WTC11 (cell line): ENCODE data around the gene IL21R. TPM values are rescaled to one million over a fixed set of nuclear protein-coding genes. Genes with fewer than 3 reads are reported as not detected.

ENCODE experiments used
- ATAC-seq: fragments of 200-7000 bp; cut with Tn5 transposase; 2 replicates; pipeline ENCODE4 v1.10.0; 2021; ENCODE audit warnings: mild to moderate bottlenecking, moderate library complexity
- CTCF ChIA-PET: fragments of 300-600 bp; sonication (Branson Sonifier 250); formaldehyde crosslinking; loops from one replicate; lab custom pipeline; 2021; ENCODE audit warnings: antibody characterized with exemption; lab: Charles Lee
- POLR2A ChIA-PET: fragments of 350-600 bp; sonication (Branson Sonifier 250); formaldehyde crosslinking; loops from one replicate; lab custom pipeline; 2021; ENCODE audit warnings: antibody characterized with exemption; lab: Charles Lee
- DNase-seq: peaks from one replicate; pipeline ENCODE4 v3.0.0; 2021; ENCODE audit warnings: low spot score
- H3K27ac Mint-ChIP-seq: 2 replicates; pipeline ENCODE4 v1.8.0; 2021; ENCODE audit warnings: mixed read lengths
- H3K27me3 Mint-ChIP-seq: 2 replicates; pipeline ENCODE4 v1.8.0; 2021; ENCODE audit warnings: low read depth, mild to moderate bottlenecking, moderate library complexity, mixed read lengths
- H3K36me3 Mint-ChIP-seq: 2 replicates; pipeline ENCODE4 v1.8.0; 2021; ENCODE audit warnings: mixed read lengths
- H3K4me1 Mint-ChIP-seq: 2 replicates; pipeline ENCODE4 v1.8.0; 2022; ENCODE audit warnings: mixed read lengths
- H3K4me3 Mint-ChIP-seq: 2 replicates; pipeline ENCODE4 v1.8.0; 2021; ENCODE audit warnings: mild to moderate bottlenecking, moderate library complexity, mixed read lengths
- H3K9me3 Mint-ChIP-seq: 2 replicates; pipeline ENCODE4 v1.8.0; 2021; ENCODE audit warnings: mixed read lengths
- ARID4B ChIP-seq: sonication (generic); formaldehyde crosslinking; IDR thresholded peaks from 2 replicates; pipeline ENCODE4 v1.8.0; 2023; ENCODE audit warnings: missing genetic modification reagents, mild to moderate bottlenecking, borderline replicate concordance
- ATF2 ChIP-seq: sonication (generic); formaldehyde crosslinking; IDR thresholded peaks from 2 replicates; pipeline ENCODE4 v1.8.1; 2022; ENCODE audit warnings: low read depth, missing genetic modification reagents, borderline replicate concordance
- ATF3 ChIP-seq: sonication (generic); formaldehyde crosslinking; conservative IDR thresholded peaks from 2 replicates; pipeline ENCODE4 v1.8.1; 2022; ENCODE audit warnings: mild to moderate bottlenecking, missing genetic modification reagents
- E2F5 ChIP-seq: sonication (generic); formaldehyde crosslinking; IDR thresholded peaks from 2 replicates; pipeline ENCODE4 v1.8.1; 2022; ENCODE audit warnings: mild to moderate bottlenecking, moderate library complexity, missing genetic modification reagents
- ERG ChIP-seq: fragments of 250-450 bp; sonication (Bioruptor Pico); IDR thresholded peaks from 2 replicates; pipeline ENCODE4 v1.8.0; 2021; ENCODE audit warnings: mild to moderate bottlenecking
- FOXJ3 ChIP-seq: sonication (generic); formaldehyde crosslinking; IDR thresholded peaks from 2 replicates; pipeline ENCODE4 v1.9.0; 2021; ENCODE audit warnings: missing genetic modification reagents, mild to moderate bottlenecking, borderline replicate concordance
- HMGXB4 ChIP-seq: sonication (generic); formaldehyde crosslinking; IDR thresholded peaks from 2 replicates; pipeline ENCODE4 v1.8.1; 2023; ENCODE audit warnings: mild to moderate bottlenecking, moderate library complexity, missing genetic modification reagents
- IRF2 ChIP-seq: sonication (generic); formaldehyde crosslinking; IDR thresholded peaks from 2 replicates; pipeline ENCODE4 v1.8.0; 2022; ENCODE audit warnings: low read depth, missing genetic modification reagents, borderline replicate concordance
- PREB ChIP-seq: sonication (generic); formaldehyde crosslinking; IDR thresholded peaks from 2 replicates; pipeline ENCODE4 v1.8.1; 2022; ENCODE audit warnings: mild to moderate bottlenecking, missing genetic modification reagents, moderate library complexity, borderline replicate concordance
- PRRX2 ChIP-seq: fragments of 250-450 bp; sonication (Bioruptor Pico); IDR thresholded peaks from 2 replicates; pipeline ENCODE4 v1.8.0; 2021; ENCODE audit warnings: mild to moderate bottlenecking
- RORB ChIP-seq: fragments of 250-450 bp; sonication (Bioruptor Pico); IDR thresholded peaks from 2 replicates; pipeline ENCODE4 v1.9.0; 2021; ENCODE audit warnings: mild to moderate bottlenecking
- TCF7 ChIP-seq: sonication (generic); formaldehyde crosslinking; IDR thresholded peaks from 2 replicates; pipeline ENCODE4 v1.8.0; 2022; ENCODE audit warnings: mild to moderate bottlenecking, low read depth, missing genetic modification reagents, moderate library complexity
- TEAD1 ChIP-seq: sonication (generic); formaldehyde crosslinking; IDR thresholded peaks from 2 replicates; pipeline ENCODE4 v1.8.0; 2022; ENCODE audit warnings: mild to moderate bottlenecking, missing genetic modification reagents
- ZNF121 ChIP-seq: sonication (generic); formaldehyde crosslinking; IDR thresholded peaks from 2 replicates; pipeline ENCODE4 v1.8.0; 2023; ENCODE audit warnings: missing genetic modification reagents
- ZNF423 ChIP-seq: fragments of 250-450 bp; sonication (Bioruptor Pico); IDR thresholded peaks from 2 replicates; pipeline ENCODE4 v2.1.2; 2022; ENCODE audit warnings: mild to moderate bottlenecking, moderate library complexity
- ZNF512 ChIP-seq: sonication (generic); formaldehyde crosslinking; IDR thresholded peaks from 2 replicates; pipeline ENCODE4 v1.8.1; 2022; ENCODE audit warnings: missing genetic modification reagents, borderline replicate concordance
- total RNA-seq: library from RNA; stranded (reverse); gene quantifications from 3 replicates; pipeline ENCODE4 v1.2.3, GENCODE V29; 2021

Gene IL21R
- total RNA-seq, 1 experiment from 2014 or later = 0.70 TPM

- no peaks in the 10 kb centered on the region for H3K27me3 Mint-ChIP-seq
- no peaks in the 10 kb centered on the region for H3K4me1 Mint-ChIP-seq
- TF ChIP-seq ZNF423 (CRISPR knock-in tag) (no peak), PRRX2 (CRISPR knock-in tag) (no peak), HMGXB4 (CRISPR knock-in tag) (no peak), ZNF512 (CRISPR knock-in tag) (no peak), PREB (CRISPR knock-in tag) (no peak), ZNF121 (no peak), FOXJ3 (CRISPR knock-in tag) (no peak), ARID4B (CRISPR knock-in tag) (no peak), ERG (CRISPR knock-in tag) (no peak), TEAD1 (CRISPR knock-in tag) (no peak), IRF2 (CRISPR knock-in tag) (no peak), ATF2 (CRISPR knock-in tag) (no peak), E2F5 (CRISPR knock-in tag) (no peak), RORB (no peak), ATF3 (no peak), TCF7 (no peak)
- TF ChIP-seq, all 79 proteins: peak for 0
- Mint-ChIP-seq H3K9me3 (no peaks in the 10 kb centered on the region), H3K27ac (no peak overlapping the region), H3K4me3 (no peak overlapping the region), H3K36me3 (peaks cover 77% of the 10 kb centered on the region)
- no peak for ATAC-seq
- POLR2A ChIA-PET = no interaction called here
- CTCF ChIA-PET = no interaction called here
- no peak for DNase-seq
Observed at GRCh38 chr16:27486760-27487159, 84.8 kb downstream of the IL21R start.
